Occipital lobe (tissue), 2 donors: Measurements from ENCODE around the gene MBNL2. TPM values are rescaled to one million over a fixed set of nuclear protein-coding genes. Genes with fewer than 3 reads are reported as not detected.

Experiments used
- DNase-seq: peaks from one replicate; lab custom pipeline; 2025; lab: John Stamatoyannopoulos, UW
- total RNA-seq: library from RNA; depleted of rRNA; stranded (reverse); fragments of >200 nt; gene quantifications from one replicate; pipeline ENCODE4 v1.2.3, GENCODE V29; 2014

Gene MBNL2
- total RNA-seq, 1 donor from 2014 or later, result 29.2 TPM

GRCh38 chr13:97233499-97233898 is 11.4 kb downstream of the MBNL2 start:
- DNase-seq, result no peak

- no peak for DNase-seq
Observed at GRCh38 chr13:97234236-97234635, 12.1 kb downstream of the MBNL2 start.

- DNase-seq, result no peak
Observed at GRCh38 chr13:97234742-97235141, 12.6 kb downstream of the MBNL2 start.

- DNase-seq, result no peak
Observed at GRCh38 chr13:97235549-97236231, 13.6 kb downstream of the MBNL2 start.

DNA sequence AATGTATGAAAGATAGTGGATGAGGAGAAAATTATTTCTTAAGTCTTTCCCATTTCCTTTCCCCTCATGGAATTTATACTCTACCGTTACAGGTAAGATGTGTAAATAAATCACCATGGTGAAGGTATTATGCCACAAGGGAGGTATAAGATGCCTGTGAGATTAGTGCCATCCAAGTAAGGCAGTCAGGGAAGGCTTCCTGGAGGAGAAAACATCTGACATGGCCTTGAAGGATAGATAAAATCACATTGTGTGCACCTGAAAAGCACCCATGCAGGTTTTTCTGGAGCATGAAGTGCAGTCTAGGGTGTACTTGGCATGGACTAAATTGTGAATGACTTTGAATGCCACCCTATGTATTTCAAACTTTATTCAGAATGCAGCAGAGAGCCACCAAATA is 15.3 kb downstream of the MBNL2 start:
- DNase-seq, result no peak

DNA sequence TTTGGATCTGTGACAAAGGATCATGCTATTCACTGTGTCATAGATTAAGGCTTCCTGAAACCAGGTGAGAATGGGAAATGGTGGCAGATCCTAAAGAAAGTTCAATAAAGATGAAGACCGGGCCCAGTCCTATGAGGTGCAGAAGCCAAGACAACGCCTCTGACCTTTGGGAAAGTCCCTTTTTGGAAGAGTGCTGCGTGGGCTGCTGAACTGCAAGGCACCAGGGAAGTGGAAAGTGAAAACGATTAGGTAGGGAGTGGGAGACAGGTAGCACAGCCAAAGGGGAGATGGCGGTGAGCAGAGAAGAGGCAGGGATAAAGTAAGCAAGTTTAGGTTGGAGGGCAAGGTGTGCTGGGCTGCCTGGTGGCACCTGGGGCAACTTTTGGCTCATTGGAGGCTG is 16.3 kb downstream of the MBNL2 start:
- DNase-seq, result no peak

DNA sequence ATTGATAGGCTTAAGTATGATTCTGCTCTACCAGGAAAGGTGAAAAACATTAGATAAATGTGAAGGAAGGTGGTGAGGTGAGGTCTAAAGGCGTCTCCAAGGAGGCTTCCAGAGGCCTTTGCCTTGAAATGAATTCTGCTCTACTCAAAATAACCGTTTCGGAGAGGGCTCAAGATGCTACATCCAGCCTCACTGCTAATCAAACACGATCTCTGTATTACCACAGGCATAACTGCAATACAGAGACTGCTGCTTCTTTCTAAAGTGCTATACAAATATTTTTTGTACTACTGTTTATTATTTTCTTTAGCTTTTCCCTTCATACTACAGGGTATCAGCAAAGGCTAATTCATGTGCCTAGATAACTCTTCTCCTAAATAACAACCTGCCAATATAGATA is 16.8 kb downstream of the MBNL2 start:
- DNase-seq, result no peak

DNA sequence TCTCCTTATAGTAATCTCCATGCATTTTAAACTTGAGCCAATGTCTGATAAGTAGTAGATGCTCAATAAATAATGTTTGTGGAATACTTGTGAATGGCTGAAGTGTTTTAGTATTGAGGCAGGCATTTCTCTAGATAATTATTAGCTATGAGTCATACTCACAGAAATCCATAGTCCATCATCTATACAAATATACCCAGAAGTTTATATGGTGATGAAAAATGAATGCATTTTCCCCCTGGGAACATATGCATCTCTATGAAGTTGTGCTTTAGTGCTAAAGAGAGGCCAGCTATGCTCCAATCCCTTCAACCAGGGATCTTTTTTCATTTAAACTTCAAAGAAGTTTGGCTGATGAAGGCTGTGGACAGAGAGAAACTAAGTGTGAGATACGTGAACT is 17.2 kb downstream of the MBNL2 start:
- no peak for DNase-seq

DNA sequence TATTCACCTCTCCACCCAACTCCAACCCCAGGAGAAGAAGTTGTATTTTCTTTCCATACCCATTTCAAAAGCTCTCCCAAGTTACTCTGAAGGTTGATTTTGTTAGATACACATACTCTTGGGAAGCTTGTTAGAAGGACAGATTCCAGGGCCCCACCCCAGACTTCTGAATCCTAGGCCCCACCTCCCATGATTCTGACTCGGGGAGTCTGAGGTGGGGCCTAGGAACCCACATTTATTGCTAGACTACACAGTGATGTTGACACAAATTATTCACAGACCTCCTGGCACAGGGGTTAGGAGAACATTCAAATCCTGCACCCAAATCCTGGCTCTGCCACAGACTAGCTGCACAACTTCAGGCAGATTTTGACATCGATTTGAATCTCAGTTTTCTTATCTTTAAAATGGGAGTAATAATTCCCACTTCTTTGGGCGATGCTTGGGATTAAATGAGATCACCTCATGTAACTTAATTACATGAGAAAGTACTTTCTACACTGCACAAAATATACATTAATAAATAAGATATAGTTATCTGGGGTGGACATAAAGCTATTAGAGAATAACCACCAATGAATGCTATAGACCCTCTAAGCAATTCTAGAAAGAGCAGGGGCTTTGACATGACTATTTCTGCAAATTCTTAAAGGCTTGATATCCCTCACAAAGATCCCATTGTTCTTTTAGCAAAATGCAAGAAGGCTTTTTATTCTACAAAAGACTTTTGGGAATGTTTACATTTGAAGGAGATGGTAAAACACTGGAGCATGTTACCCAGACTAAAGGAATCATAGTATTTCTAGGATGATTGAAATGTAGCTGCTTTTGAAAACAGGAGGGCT is 18.0 kb downstream of the MBNL2 start:
- DNase-seq, result no peak

- no peak for DNase-seq
Observed at GRCh38 chr13:97240788-97241734, 18.9 kb downstream of the MBNL2 start.

- no peak for DNase-seq
Observed at GRCh38 chr13:97241761-97242160, 19.6 kb downstream of the MBNL2 start.

- DNase-seq, result peak; percentile 63
Observed at GRCh38 chr13:97242755-97243497, 20.8 kb downstream of the MBNL2 start.

- DNase-seq, result no peak
Observed at GRCh38 chr13:97243915-97244781, 22.0 kb downstream of the MBNL2 start.

DNA sequence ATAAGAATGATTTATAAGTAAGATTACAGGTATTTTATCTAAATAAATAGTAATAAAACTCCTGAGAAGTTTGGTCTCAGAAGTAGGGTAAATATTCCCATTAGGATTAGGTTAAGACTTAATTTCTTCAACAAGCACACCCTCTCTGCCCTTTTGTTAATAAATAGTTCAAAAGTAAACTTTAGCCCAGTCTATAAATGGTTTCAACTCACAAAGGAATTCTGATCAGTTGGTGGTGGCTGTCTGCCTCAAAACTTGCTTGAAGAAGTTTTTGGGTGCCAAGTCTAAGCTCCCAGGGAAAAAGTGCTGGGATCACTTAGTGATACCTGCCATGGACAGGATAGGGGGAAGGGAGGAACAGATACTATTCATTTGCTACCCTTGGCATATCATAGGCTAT is 22.9 kb downstream of the MBNL2 start:
- no peak for DNase-seq

DNA sequence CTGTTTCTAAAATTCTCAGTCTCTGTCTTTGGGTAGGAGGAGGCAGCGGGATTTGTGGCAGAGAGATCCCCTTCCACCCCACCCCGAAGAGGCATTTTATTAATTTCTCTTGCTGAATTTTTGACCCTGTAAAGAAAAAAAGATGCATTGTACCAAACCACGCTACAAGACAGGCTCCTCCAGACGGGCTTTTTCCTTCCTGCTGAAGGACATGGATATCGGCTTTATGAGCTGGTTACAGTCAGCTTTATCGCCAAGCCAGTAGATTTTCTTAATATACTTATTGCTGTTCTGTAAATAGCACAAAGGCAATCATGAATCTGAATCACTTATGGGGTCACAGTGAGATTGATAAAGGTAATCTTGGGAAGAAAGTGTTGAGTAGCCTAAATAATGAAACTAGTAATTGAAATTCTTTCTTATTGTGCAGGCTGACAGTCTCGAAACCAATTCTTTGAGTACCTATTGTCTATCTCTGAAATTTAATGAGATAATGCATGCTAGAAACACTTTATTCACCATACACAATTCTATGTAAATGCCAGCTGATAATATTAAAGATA is 24.5 kb downstream of the MBNL2 start:
- DNase-seq, result no peak

- no peak for DNase-seq
Observed at GRCh38 chr13:97248243-97248642, 26.1 kb downstream of the MBNL2 start.

- DNase-seq, result no peak
Observed at GRCh38 chr13:97249093-97249795, 27.1 kb downstream of the MBNL2 start.

- no peak for DNase-seq
Observed at GRCh38 chr13:97249796-97250495, 27.8 kb downstream of the MBNL2 start.

DNA sequence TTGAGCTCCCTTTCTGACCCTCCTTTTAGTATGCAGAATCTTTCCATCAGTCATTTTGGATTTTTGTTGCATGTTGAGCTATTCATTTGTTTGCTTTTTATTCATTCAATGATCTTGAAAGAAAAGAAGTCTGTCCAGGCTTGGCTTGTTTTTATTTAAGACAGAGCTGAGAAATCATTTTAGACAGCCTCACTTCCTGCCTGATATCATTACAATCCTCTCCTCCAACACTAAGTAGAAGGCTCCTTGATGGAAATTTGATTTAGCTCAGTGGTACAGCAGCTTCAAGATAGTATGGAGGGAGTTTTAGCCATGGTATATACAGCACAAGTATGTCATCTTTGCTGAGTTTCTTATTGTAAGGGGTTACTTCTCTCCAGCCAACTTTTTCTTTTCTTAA is 28.4 kb downstream of the MBNL2 start:
- DNase-seq, result no peak
